Ascending aorta (tissue), 2 donors: ENCODE data around the gene TRIM14. TPM values are rescaled to one million over a fixed set of nuclear protein-coding genes. Genes with fewer than 3 reads are reported as not detected.

ENCODE experiments used
- DNase-seq, 2 donors: peaks; one replicate each; pipeline ENCODE4 v3.0.0-alpha.2; 2019; ENCODE audit warnings: low spot score in 2 of 2
- H3K27ac ChIP-seq, 2 donors: fragments of 200-600 bp; sonication (generic); one replicate each; pipeline ENCODE4 v1.5.1; 2016 to 2017; ENCODE audit warnings: mild to moderate bottlenecking in 1 of 2
- H3K27me3 ChIP-seq: fragments of 200-600 bp; sonication (generic); one replicate; pipeline ENCODE4 v1.5.1; 2017
- H3K36me3 ChIP-seq, 2 donors: fragments of 200-600 bp; sonication (generic); one replicate each; pipeline ENCODE4 v1.5.1; 2016
- H3K4me1 ChIP-seq, 2 donors: fragments of 200-600 bp; sonication (generic); one replicate each; pipeline ENCODE4 v1.5.1; 2016 to 2017; ENCODE audit warnings: mild to moderate bottlenecking in 1 of 2
- H3K4me3 ChIP-seq, 2 donors: fragments of 200-600 bp; sonication (generic); one replicate each; pipeline ENCODE4 v1.5.1; 2016 to 2017; ENCODE audit warnings: mild to moderate bottlenecking in 1 of 2
- H3K9me3 ChIP-seq, 2 donors: fragments of 200-600 bp; sonication (generic); one replicate each; pipeline ENCODE4 v1.5.1; 2016
- intact Hi-C: fragments of 100-400 bp; cut with DNase I; formaldehyde crosslinking; loops from one replicate; pipeline ENCODE4 v1.15.1; 2023
- total RNA-seq: library from RNA; depleted of rRNA; stranded (reverse); fragments of >200 nt; gene quantifications from one replicate; pipeline ENCODE4 v1.1.0, GENCODE V29; 2016
- TF ChIP-seq, protein P1 (sequence below), 3 experiments: fragments of 200-600 bp in 2 of 3; fragments of 450-650 bp in 1 of 3; sonication (generic) in 2 of 3; IDR thresholded peaks; one replicate each; pipeline ENCODE4 v1.5.1; 2016 to 2019; ENCODE audit warnings: antibody characterized with exemption in 3 of 3, mild to moderate bottlenecking in 1 of 3, moderate library complexity in 1 of 3

TRIM14 gene
- total RNA-seq, 1 donor from 2014 or later: 16.1 TPM

GRCh38 chr9:98101416-98101815 is 17.6 kb downstream of the TRIM14 start:
- DNase-seq: no peak
- Histone ChIP-seq H3K27ac (no peak overlapping the region), H3K4me3 (no peak overlapping the region), H3K27me3 (no peaks in the 10 kb centered on the region), H3K4me1 (no peaks in the 10 kb centered on the region), H3K9me3 (no peaks in the 10 kb centered on the region), H3K36me3 (no peaks in the 10 kb centered on the region)
- TF ChIP-seq, protein P1, sequence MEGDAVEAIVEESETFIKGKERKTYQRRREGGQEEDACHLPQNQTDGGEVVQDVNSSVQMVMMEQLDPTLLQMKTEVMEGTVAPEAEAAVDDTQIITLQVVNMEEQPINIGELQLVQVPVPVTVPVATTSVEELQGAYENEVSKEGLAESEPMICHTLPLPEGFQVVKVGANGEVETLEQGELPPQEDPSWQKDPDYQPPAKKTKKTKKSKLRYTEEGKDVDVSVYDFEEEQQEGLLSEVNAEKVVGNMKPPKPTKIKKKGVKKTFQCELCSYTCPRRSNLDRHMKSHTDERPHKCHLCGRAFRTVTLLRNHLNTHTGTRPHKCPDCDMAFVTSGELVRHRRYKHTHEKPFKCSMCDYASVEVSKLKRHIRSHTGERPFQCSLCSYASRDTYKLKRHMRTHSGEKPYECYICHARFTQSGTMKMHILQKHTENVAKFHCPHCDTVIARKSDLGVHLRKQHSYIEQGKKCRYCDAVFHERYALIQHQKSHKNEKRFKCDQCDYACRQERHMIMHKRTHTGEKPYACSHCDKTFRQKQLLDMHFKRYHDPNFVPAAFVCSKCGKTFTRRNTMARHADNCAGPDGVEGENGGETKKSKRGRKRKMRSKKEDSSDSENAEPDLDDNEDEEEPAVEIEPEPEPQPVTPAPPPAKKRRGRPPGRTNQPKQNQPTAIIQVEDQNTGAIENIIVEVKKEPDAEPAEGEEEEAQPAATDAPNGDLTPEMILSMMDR (IDR thresholded peaks at IDR 0.05): no peak
- intact Hi-C loops: no loop called here

DNA sequence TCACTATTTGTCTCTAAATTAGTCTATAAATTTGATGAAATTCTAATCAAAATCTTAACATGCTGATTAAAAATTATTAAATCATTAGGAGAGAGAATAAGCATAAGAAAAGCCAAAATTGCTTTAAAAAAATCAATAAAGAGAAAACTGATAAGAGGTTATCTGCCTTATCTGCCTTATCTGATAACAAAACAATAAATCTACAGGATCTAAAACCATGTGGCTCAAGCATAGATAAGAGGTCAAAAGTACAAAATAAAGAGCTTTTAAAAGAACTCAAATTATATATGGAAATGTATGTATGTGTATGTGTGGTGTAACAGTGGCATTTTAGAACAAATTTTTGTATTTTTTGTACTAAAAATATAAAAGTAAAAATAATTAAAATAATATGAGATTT is 18.6 kb downstream of the TRIM14 start:
- intact Hi-C loops: no loop called here
- no peak overlapping the region for H3K27ac ChIP-seq
- TF ChIP-seq, protein P1 (IDR thresholded peaks at IDR 0.05): no peak

DNA sequence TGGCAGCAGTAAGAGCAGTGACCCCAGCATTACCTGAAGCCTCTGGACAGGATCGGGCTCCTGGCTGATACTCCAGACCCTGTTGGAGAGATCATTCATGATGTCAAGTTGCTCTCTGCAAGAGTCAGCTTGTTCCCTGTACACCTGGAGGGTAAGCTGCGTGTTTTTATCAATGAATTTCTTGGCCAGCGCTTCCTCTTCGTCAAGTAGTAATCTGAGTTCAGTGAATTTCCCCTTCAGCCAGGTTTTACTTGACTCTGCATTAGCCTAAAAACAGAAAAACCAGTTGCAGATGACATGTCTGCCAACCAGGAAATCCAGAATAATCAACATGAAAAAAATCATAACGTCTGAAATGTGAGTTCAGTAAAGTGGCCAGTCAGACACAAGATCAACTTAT is 19.1 kb downstream of the TRIM14 start:
- H3K4me1 ChIP-seq: no peaks in the 10 kb centered on the region
- H3K4me3 ChIP-seq: no peak overlapping the region
- TF ChIP-seq, protein P1 (IDR thresholded peaks at IDR 0.05): no peak
- intact Hi-C loops: no loop called here
- no peaks in the 10 kb centered on the region for H3K9me3 ChIP-seq
- no peaks in the 10 kb centered on the region for H3K27me3 ChIP-seq
- DNase-seq: no peak
- H3K27ac ChIP-seq: no peak overlapping the region
- no peaks in the 10 kb centered on the region for H3K36me3 ChIP-seq

More for the DNA sequence above, 18.6 kb downstream of the TRIM14 start:
- Histone ChIP-seq H3K4me3 (no peak overlapping the region), H3K27me3 (no peaks in the 10 kb centered on the region), H3K9me3 (no peaks in the 10 kb centered on the region), H3K4me1 (no peaks in the 10 kb centered on the region), H3K36me3 (no peaks in the 10 kb centered on the region)
- DNase-seq: no peak

DNA sequence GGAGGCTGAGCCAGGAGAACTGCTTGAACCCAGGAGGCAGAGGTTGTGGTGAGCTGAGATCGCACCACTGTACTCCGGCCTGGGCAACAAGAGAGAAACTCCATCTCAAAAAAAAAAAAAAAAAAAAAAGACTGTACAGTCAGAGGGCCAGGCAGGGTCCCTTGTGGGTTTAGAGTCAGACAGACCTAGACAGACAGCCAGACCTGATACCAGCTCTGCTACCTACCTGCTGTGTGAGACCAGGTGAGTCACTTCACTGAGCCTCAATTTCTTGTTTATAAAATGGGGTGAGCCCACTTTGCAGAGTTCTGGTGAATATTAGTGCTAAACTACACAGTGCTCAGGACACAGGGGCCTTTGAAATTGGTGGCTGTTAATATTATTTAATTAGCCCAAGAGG is 19.7 kb downstream of the TRIM14 start:
- no peaks in the 10 kb centered on the region for H3K9me3 ChIP-seq

DNA sequence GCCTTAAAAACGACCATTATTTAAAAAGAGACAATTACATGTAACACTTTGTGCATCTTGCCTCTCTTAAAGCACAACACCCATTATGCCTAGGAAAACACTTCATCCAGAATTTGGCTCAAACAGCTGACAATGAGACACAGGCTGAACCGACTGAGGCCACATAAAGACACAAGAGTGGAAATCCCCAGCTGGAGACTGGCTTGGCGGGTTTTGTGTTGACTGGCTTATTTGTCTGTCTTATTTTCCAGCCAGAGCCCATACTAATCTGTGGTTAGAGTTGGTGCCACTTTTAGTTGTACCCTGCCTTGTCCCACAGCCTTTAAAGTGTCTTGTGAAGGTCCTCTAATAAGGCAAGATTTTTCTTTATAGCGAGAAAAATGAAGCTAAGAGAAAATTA is 21.2 kb downstream of the TRIM14 start:
- no peak overlapping the region for H3K27ac ChIP-seq
- no peaks in the 10 kb centered on the region for H3K4me1 ChIP-seq
- intact Hi-C loops: no loop called here
- no peak overlapping the region for H3K4me3 ChIP-seq
- no peaks in the 10 kb centered on the region for H3K9me3 ChIP-seq
- TF ChIP-seq, protein P1 (IDR thresholded peaks at IDR 0.05): no peak
- DNase-seq: no peak
- no peaks in the 10 kb centered on the region for H3K27me3 ChIP-seq
- H3K36me3 ChIP-seq: no peaks in the 10 kb centered on the region

More for the DNA sequence above, 19.7 kb downstream of the TRIM14 start:
- Histone ChIP-seq H3K4me1 (no peaks in the 10 kb centered on the region), H3K4me3 (no peak overlapping the region), H3K27ac (no peak overlapping the region), H3K36me3 (no peaks in the 10 kb centered on the region), H3K27me3 (no peaks in the 10 kb centered on the region)
- intact Hi-C loops: no loop called here
- no peak for DNase-seq
- TF ChIP-seq, protein P1 (IDR thresholded peaks at IDR 0.05): no peak

DNA sequence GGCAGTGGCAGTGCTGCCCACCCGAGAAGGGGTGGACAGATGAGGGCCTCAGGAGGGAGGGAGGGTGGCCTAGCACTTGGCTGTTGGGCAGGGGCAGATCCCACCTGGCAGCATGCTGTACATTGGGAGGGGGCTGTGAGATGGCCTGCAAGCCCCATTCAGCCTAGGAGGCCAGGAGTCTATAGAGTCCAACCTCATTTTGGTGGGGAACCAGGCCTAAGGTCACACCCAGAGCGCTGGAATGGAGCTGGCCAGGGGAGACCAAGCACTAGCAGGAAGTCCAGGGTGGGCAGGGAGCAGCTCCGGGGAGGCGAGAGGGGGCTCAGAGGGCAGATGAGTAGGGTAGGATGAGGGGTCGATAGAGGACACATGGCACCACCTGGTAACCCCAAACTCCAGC is 22.9 kb downstream of the TRIM14 start:
- Histone ChIP-seq H3K27me3 (no peaks in the 10 kb centered on the region), H3K4me3 (no peak overlapping the region), H3K27ac (no peak overlapping the region), H3K36me3 (no peaks in the 10 kb centered on the region), H3K4me1 (no peaks in the 10 kb centered on the region), H3K9me3 (no peaks in the 10 kb centered on the region)
- TF ChIP-seq, protein P1 (IDR thresholded peaks at IDR 0.05): no peak
- intact Hi-C loops: no loop called here
- no peak for DNase-seq
